Measurements from ENCODE around the gene SMTNL1.

DNA sequence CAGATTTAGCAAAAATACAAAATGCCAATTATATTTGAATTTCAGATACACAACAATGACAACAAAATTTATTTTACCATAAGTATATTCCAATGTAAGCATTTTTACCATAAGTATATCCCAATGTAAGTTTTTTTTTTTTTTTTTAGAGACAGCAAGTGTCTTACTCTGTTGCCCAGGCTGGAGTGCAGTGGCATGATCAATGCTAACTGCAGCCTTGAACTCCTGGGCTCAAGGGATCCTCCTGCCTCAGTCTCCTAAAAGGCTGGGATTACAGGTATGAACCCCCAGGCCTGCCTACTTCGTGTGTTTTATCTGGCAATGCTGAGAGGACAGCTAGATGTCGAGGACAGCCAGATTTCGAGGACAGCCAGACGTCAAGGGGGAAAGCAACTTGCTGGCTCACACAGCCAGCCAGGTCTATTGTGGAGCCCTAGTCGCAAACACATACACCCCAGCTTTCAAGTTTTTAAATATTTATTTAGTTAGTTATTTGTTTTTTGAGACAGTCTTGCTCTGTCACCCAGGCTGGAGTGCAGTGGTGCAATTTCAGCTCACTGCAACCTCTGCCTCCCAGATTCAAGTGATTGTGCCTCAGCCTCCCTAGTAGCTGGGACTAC, 59.0 kb downstream of the SMTNL1 start:
- TF ChIP-seq, protein P1, sequence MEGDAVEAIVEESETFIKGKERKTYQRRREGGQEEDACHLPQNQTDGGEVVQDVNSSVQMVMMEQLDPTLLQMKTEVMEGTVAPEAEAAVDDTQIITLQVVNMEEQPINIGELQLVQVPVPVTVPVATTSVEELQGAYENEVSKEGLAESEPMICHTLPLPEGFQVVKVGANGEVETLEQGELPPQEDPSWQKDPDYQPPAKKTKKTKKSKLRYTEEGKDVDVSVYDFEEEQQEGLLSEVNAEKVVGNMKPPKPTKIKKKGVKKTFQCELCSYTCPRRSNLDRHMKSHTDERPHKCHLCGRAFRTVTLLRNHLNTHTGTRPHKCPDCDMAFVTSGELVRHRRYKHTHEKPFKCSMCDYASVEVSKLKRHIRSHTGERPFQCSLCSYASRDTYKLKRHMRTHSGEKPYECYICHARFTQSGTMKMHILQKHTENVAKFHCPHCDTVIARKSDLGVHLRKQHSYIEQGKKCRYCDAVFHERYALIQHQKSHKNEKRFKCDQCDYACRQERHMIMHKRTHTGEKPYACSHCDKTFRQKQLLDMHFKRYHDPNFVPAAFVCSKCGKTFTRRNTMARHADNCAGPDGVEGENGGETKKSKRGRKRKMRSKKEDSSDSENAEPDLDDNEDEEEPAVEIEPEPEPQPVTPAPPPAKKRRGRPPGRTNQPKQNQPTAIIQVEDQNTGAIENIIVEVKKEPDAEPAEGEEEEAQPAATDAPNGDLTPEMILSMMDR (IDR thresholded peaks at IDR 0.05): no peak
- no peak for TF ChIP-seq POLR2A (IDR thresholded peaks at IDR 0.05)

All from Peyer's patch (tissue), 4 donors.